GM18508 (cell line): Measurements from ENCODE around the gene PTPRZ1.

Experiments used
- ATAC-seq: cut with Tn5 transposase; IDR thresholded peaks from one replicate; pipeline ENCODE4 v1.9.1; 2021; ENCODE audit warnings: moderate number of reproducible peaks; ENCODE audit not compliant: insufficient read depth, unreplicated experiment

The PTPRZ1 gene

GRCh38 chr7:121872831-121873288 lies at the start of gene PTPRZ1:
TSS of gene PTPRZ1 (plus strand) at chr7:121873161. CDS start at chr7:121873500, 339 bp downstream.
- no peak for ATAC-seq

GRCh38 chr7:121824276-121824675 lies 48.7 kb upstream of the PTPRZ1 start:
- no peak for ATAC-seq

GRCh38 chr7:121831351-121831750 lies 41.6 kb upstream of the PTPRZ1 start:
- ATAC-seq, result no peak

GRCh38 chr7:121831801-121832200 lies 41.2 kb upstream of the PTPRZ1 start:
- ATAC-seq, result no peak

GRCh38 chr7:121832347-121832746 lies 40.6 kb upstream of the PTPRZ1 start:
- no peak for ATAC-seq

GRCh38 chr7:121833991-121834390 lies 39.0 kb upstream of the PTPRZ1 start:
- no peak for ATAC-seq

GRCh38 chr7:121837462-121837861 lies 35.5 kb upstream of the PTPRZ1 start:
- ATAC-seq, result no peak

- ATAC-seq, result no peak
These were observed 25.9 kb upstream of the PTPRZ1 start for GRCh38 chr7:121847041-121847440.

GRCh38 chr7:121853307-121853706 lies 19.7 kb upstream of the PTPRZ1 start:
- no peak for ATAC-seq

- no peak for ATAC-seq
These were observed 12.0 kb upstream of the PTPRZ1 start for GRCh38 chr7:121860953-121861352.

- ATAC-seq, result no peak
These were observed 10.4 kb upstream of the PTPRZ1 start for GRCh38 chr7:121862591-121862990.

GRCh38 chr7:121871188-121871587 lies 1.8 kb upstream of the PTPRZ1 start:
- no peak for ATAC-seq

- ATAC-seq, result no peak
These were observed 581 bp downstream of the PTPRZ1 start for GRCh38 chr7:121873289-121874194.

GRCh38 chr7:121874298-121874697 lies 1.3 kb downstream of the PTPRZ1 start:
- ATAC-seq, result no peak

- ATAC-seq, result no peak
These were observed 2.2 kb downstream of the PTPRZ1 start for GRCh38 chr7:121875203-121875602.

- no peak for ATAC-seq
These were observed 3.9 kb downstream of the PTPRZ1 start for GRCh38 chr7:121876656-121877500.

GRCh38 chr7:121878918-121879464 lies 6.0 kb downstream of the PTPRZ1 start:
- no peak for ATAC-seq

- no peak for ATAC-seq
These were observed 6.6 kb downstream of the PTPRZ1 start for GRCh38 chr7:121879544-121879943.

GRCh38 chr7:121882731-121883130 lies 9.8 kb downstream of the PTPRZ1 start:
- ATAC-seq, result no peak

- ATAC-seq, result no peak
These were observed 12.4 kb downstream of the PTPRZ1 start for GRCh38 chr7:121885166-121885920.
